ENCODE measurements around the gene RFFL.
A peak's percentile ranks its signal among the peaks of the same experiment; 100 is the strongest.

The RFFL gene

DNA sequence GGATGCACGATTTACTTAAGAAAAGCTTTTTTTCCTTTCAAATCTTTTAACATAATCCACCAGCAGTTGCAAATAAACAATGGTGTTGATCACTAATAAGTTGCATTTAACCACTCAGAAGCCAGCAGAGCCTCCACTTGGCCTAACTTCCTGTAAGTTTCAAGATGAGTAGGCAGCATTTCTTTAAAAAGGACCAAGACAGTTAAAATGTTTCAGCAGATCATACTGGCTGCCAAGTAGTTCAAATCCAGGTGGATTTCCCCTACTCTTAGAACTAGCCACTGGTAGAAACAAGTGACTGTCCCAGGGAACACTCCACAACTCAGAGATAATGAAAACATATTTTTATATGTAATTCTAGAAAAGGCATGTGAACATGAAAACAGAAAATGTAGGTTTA, 17.0 kb upstream of the RFFL start:
- DNase-seq (ENCODE audit: low read depth): no peak
- no peak overlapping the region for H3K4me3 ChIP-seq (ENCODE audit: low read length)
- no peak overlapping the region for H3K9ac ChIP-seq (ENCODE audit: low read length)
- H3K27me3 ChIP-seq (replicated peaks; ENCODE audit: control insufficient read depth, insufficient read depth, low read length): no peaks in the 10 kb centered on the region
- no peaks in the 10 kb centered on the region for H3K36me3 ChIP-seq (ENCODE audit: control insufficient read depth, insufficient read depth, low read length, severe bottlenecking)
- no peaks in the 10 kb centered on the region for H3K9me3 ChIP-seq (ENCODE audit: control insufficient read depth, low read length)
- peaks cover 12% of the 10 kb centered on the region for H3K4me1 ChIP-seq (ENCODE audit: control insufficient read depth, insufficient read depth, low read length)

DNA sequence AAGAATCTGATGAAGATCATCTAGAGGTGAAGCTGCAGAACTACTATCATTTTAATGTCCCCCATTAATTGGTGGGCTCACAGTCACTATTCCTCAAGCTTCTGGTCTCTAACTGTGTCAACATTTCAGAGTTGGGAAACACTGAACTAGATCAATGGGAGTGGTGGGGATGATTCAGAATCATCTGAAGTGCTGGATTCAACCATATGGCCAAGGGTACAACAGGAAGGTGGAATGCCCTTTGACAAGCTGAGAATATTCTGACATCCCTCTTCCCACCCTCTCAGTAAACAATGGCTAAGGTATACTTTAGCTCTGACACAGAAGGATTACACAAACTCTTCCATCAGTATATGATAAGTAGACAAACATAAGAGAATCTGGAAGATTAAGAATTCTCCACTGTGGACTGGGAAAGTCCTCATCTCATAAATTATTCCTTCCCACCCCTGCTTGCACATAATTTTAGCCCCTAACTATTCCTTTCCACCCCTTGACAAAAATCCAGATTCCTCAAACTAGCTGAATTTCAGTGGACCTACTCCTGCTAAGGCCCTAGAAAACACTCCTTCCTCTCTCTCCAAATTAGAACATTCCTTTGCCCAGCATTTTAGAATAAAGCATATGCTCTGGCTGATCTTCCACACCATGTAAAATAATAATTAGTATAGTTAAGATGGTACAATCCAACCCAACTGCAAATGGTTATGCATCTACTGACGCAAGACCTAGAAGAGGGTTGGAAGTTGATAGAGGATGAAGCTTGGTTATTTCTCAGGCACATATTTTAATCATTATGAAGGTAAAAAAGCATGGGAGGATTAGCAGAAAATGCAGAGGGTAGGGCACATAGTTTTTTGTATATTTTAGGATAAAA, 16.3 kb upstream of the RFFL start:
- Histone ChIP-seq H3K27me3 (replicated peaks; ENCODE audit: control insufficient read depth, insufficient read depth, low read length) (no peaks in the 10 kb centered on the region), H3K4me3 (ENCODE audit: low read length) (no peak overlapping the region), H3K9me3 (ENCODE audit: control insufficient read depth, low read length) (no peaks in the 10 kb centered on the region), H3K36me3 (ENCODE audit: control insufficient read depth, insufficient read depth, low read length, severe bottlenecking) (no peaks in the 10 kb centered on the region), H3K9ac (ENCODE audit: low read length) (no peak overlapping the region), H3K4me1 (ENCODE audit: control insufficient read depth, insufficient read depth, low read length) (peaks cover 12% of the 10 kb centered on the region)
- DNase-seq (ENCODE audit: low read depth): no peak

DNA sequence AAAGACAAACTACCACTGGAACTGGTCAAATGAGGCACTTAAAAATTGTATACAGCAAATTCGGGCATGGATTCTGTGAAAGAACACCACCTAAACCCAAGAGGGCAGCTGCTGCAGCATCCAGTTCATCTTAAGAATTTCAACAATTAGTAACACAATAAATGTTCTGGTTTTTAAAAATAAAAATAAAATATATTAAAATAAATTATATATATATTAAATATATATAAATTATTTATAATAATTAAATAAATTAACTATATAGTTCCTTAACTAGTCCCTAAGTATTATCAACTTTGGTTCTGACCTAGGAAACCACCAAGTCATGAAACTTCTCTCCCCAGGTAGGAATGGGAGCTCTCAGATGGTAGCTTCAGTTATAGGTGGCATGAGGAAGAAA, 13.4 kb upstream of the RFFL start:
- Histone ChIP-seq H3K9me3 (ENCODE audit: control insufficient read depth, low read length) (no peaks in the 10 kb centered on the region), H3K36me3 (ENCODE audit: control insufficient read depth, insufficient read depth, low read length, severe bottlenecking) (no peaks in the 10 kb centered on the region), H3K9ac (ENCODE audit: low read length) (no peak overlapping the region), H3K4me3 (ENCODE audit: low read length) (no peak overlapping the region), H3K4me1 (ENCODE audit: control insufficient read depth, insufficient read depth, low read length) (peaks cover 4% of the 10 kb centered on the region), H3K27me3 (replicated peaks; ENCODE audit: control insufficient read depth, insufficient read depth, low read length) (no peaks in the 10 kb centered on the region)
- no peak for DNase-seq (ENCODE audit: low read depth)

DNA sequence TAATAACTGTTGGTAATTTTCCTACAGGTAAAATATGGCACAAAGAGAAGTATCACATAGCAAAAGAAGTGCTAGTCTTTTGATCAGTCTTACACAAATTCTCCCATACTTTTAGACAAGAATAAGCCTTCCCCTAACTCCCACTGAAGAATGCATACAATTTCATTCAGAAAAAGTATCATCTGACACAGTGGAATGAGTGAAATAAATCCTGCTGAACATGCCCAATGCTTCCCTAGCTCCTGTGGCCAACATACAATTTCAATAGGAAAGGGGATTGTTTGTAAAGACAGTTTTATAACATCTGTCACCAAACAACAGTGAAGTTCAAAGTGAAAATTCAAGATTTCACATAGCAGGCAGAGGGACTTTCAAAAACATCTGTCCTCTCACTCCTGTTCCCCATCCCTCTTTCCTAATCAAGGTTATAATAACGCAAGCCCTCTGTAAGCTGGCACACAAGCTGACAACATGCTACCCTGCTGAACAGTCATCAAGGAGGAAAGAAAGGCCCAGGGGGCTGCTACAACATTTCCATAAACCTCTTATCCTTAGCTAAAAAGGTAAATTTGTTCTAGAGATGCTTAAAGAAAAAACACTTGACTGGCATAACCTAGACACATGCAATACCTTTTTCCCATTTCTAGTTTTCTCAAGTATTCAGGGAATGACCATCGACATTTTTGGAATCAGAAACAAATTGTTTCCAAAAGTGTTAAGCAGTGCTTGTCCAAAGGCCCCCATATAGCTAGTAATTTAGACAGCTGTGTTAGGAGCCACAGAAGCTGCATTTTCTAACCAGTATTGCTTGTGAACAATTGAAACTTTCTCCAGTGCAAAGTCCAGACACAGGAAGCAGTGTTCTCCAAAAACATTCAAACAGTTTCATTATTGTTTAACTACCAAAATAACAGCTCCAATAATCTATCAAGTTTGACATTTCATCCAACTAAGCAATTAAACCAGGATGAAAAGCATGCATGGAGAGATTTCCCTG, 11.5 kb upstream of the RFFL start:
- no peaks in the 10 kb centered on the region for H3K36me3 ChIP-seq (ENCODE audit: control insufficient read depth, insufficient read depth, low read length, severe bottlenecking)
- no peak overlapping the region for H3K4me3 ChIP-seq (ENCODE audit: low read length)
- no peaks in the 10 kb centered on the region for H3K27me3 ChIP-seq (replicated peaks; ENCODE audit: control insufficient read depth, insufficient read depth, low read length)
- H3K9ac ChIP-seq (ENCODE audit: low read length): no peak overlapping the region
- H3K4me1 ChIP-seq (ENCODE audit: control insufficient read depth, insufficient read depth, low read length): peaks cover 2% of the 10 kb centered on the region
- no peaks in the 10 kb centered on the region for H3K9me3 ChIP-seq (ENCODE audit: control insufficient read depth, low read length)
- no peak for DNase-seq (ENCODE audit: low read depth)

DNA sequence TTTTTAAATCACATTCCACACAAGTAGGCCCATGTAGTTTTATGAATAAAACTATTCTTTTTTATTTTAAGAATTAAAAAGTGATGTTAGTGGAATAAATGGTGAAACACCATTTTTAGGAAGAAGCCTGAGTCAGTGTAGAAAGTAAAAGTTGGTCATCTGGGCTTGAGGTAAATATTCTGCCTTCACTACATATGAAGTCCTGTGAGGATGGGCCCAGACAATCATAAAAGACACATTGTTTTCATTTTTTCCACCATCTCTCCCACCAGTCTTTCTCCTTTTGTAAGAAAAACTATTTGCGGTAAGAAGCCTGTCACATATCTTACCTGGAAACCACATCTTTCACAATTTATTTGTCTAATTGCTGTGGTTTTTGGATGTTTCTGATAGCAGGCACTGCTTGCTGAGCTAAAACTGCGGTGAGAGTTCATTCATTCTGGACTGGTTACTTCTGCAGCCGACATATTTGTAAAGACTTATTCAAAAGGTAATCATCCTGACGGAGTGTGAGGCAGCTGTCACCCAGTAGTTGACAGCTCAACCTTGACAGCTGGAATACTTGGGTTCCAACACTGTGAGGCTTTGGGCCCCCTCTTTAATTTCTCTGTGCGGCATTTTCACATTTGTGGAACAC, 10.6 kb upstream of the RFFL start:
- no peaks in the 10 kb centered on the region for H3K27me3 ChIP-seq (replicated peaks; ENCODE audit: control insufficient read depth, insufficient read depth, low read length)
- no peak overlapping the region for H3K4me3 ChIP-seq (ENCODE audit: low read length)

DNA sequence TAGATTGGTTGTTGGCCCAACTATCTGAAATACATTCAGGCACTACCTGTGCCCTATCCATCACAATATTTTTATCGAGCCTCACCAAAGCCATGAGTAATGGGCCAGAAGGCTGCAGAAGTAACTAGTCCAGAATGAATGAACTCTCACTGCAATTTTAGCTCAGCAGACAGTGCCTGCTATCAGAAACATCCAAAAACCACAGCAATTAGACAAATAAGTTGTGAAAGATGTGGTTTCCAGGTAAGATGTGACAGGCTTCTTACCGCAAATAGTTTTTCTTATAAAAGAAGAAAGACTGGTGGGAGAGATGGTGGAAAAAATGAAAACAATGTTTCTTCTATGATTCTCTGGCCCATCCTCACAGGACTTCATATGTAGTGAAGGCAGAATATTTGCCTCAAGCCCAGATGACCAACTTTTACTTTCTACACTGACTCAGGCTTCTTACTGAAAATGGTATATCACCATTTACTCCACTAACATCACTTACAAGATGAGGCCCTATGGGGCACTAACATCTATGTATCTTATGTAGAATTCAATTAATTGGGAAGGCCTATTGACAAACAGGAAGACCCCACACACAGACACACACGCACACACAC, 9.8 kb upstream of the RFFL start:
- Histone ChIP-seq H3K9ac (ENCODE audit: low read length) (no peak overlapping the region), H3K4me3 (ENCODE audit: low read length) (no peak overlapping the region), H3K9me3 (ENCODE audit: control insufficient read depth, low read length) (no peaks in the 10 kb centered on the region), H3K4me1 (ENCODE audit: control insufficient read depth, insufficient read depth, low read length) (peaks cover 14% of the 10 kb centered on the region), H3K27me3 (replicated peaks; ENCODE audit: control insufficient read depth, insufficient read depth, low read length) (no peaks in the 10 kb centered on the region), H3K36me3 (ENCODE audit: control insufficient read depth, insufficient read depth, low read length, severe bottlenecking) (no peaks in the 10 kb centered on the region)
- no peak for DNase-seq (ENCODE audit: low read depth)

More for the DNA sequence above, 10.6 kb upstream of the RFFL start:
- Histone ChIP-seq H3K9ac (ENCODE audit: low read length) (no peak overlapping the region), H3K4me1 (ENCODE audit: control insufficient read depth, insufficient read depth, low read length) (peaks cover 11% of the 10 kb centered on the region), H3K9me3 (ENCODE audit: control insufficient read depth, low read length) (no peaks in the 10 kb centered on the region), H3K36me3 (ENCODE audit: control insufficient read depth, insufficient read depth, low read length, severe bottlenecking) (no peaks in the 10 kb centered on the region)
- DNase-seq (ENCODE audit: low read depth): no peak

DNA sequence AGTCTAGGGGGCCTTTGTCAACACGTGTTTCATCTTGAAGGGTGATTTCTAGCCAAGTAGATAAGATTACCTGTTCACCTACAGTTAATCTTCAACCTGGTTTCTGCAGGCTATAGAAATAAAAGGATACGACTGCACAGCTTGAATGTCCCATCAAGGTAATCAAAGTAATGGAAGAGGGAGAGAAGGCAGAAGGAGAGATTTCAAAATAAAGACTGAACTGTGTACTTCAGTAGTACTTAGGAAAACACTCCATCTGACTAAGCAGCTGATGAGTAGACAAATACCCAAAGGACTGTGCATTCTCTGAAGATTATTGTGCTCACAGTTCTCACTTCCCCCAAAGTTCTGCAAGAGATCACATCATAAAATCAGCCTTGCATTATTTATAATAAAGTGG, 5.8 kb upstream of the RFFL start:
- Histone ChIP-seq H3K27me3 (replicated peaks; ENCODE audit: control insufficient read depth, insufficient read depth, low read length) (no peaks in the 10 kb centered on the region), H3K9ac (ENCODE audit: low read length) (no peak overlapping the region), H3K36me3 (ENCODE audit: control insufficient read depth, insufficient read depth, low read length, severe bottlenecking) (no peaks in the 10 kb centered on the region), H3K9me3 (ENCODE audit: control insufficient read depth, low read length) (no peaks in the 10 kb centered on the region), H3K4me1 (ENCODE audit: control insufficient read depth, insufficient read depth, low read length) (peaks cover 18% of the 10 kb centered on the region), H3K4me3 (ENCODE audit: low read length) (no peak overlapping the region)
- peak; percentile 51 for DNase-seq (ENCODE audit: low read depth)

DNA sequence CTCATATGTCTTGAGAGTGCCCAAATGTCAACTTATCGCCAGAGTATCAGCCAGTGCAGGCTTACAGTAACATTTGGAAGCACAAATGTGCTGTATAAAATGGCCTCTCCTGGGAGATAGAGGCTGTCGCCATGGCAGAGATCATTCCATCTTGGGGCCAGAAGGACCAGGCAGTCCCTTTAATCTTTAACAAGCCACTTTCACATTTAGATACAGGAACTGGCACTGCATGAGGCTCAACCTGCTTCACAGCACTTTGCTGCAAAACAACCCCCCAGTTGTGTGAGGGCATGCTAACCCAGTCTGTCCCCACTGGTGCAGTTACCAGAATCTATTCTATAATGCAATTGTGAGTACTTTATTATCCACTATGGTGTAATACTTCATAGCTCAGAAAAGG, 4.7 kb upstream of the RFFL start:
- Histone ChIP-seq H3K4me3 (ENCODE audit: low read length) (no peak overlapping the region), H3K9ac (ENCODE audit: low read length) (no peak overlapping the region), H3K9me3 (ENCODE audit: control insufficient read depth, low read length) (no peaks in the 10 kb centered on the region), H3K36me3 (ENCODE audit: control insufficient read depth, insufficient read depth, low read length, severe bottlenecking) (no peaks in the 10 kb centered on the region), H3K27me3 (replicated peaks; ENCODE audit: control insufficient read depth, insufficient read depth, low read length) (no peaks in the 10 kb centered on the region), H3K4me1 (ENCODE audit: control insufficient read depth, insufficient read depth, low read length) (peaks cover 27% of the 10 kb centered on the region)
- no peak for DNase-seq (ENCODE audit: low read depth)

DNA sequence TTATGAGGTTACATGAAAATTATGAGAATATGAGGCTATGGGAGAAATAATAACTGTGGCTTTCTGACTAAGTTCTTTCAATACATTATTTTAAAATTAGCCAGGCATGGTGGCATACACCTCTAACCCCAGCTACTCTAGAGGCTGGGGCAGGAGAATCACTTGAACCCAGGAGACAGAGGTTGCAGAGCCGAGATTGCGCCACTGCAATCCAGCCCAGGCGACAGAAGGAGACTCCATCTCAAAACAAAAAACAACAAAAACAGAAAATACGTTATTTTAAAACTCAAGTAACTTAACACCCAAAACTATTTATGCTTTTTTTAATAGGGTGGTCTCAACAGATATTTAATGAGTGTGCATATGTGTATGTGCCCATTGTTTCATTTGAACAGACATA, 2.4 kb upstream of the RFFL start:
- no peak for DNase-seq (ENCODE audit: low read depth)
- no peaks in the 10 kb centered on the region for H3K36me3 ChIP-seq (ENCODE audit: control insufficient read depth, insufficient read depth, low read length, severe bottlenecking)
- peaks cover 32% of the 10 kb centered on the region for H3K4me1 ChIP-seq (ENCODE audit: control insufficient read depth, insufficient read depth, low read length)
- no peaks in the 10 kb centered on the region for H3K27me3 ChIP-seq (replicated peaks; ENCODE audit: control insufficient read depth, insufficient read depth, low read length)
- no peak overlapping the region for H3K9ac ChIP-seq (ENCODE audit: low read length)
- H3K4me3 ChIP-seq (ENCODE audit: low read length): no peak overlapping the region
- H3K9me3 ChIP-seq (ENCODE audit: control insufficient read depth, low read length): no peaks in the 10 kb centered on the region

DNA sequence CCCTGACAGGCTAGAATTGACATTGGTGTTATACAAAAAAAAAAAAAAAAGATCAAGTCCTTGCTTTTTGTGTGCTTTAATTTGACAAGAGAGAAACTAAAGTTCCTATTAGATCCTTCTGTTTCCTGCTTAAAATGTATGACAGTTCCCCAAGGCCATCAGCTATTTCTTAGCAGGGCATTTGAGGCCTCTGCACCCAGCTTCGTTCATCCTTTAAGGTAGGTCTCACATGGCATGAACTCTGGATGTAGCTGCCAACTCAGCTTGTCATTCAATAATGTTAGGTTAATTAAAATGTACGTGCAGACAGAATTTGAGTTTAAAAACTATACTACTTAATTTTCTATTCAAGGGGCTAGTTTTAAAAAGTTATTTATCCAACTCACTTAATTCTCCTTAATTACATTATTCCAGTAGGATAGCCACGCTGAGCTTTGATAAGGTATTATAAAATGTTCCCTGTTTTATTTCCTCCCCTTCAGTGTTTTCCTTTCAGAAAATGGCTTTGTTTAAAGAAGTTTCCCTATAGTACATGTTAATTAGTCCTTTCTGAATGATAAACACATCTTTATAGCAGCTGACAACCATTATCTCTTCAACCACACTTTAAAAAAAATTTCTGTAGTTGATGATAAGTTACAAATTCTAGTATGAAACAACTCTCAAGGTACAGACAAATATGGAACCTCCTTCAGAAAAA, 1.2 kb upstream of the RFFL start:
- no peaks in the 10 kb centered on the region for H3K27me3 ChIP-seq (replicated peaks; ENCODE audit: control insufficient read depth, insufficient read depth, low read length)
- H3K4me3 ChIP-seq (ENCODE audit: low read length): peak overlapping the region; percentile 36
- DNase-seq (ENCODE audit: low read depth): no peak
- no peaks in the 10 kb centered on the region for H3K9me3 ChIP-seq (ENCODE audit: control insufficient read depth, low read length)
- no peaks in the 10 kb centered on the region for H3K36me3 ChIP-seq (ENCODE audit: control insufficient read depth, insufficient read depth, low read length, severe bottlenecking)
- peaks cover 27% of the 10 kb centered on the region for H3K4me1 ChIP-seq (ENCODE audit: control insufficient read depth, insufficient read depth, low read length)
- H3K9ac ChIP-seq (ENCODE audit: low read length): peak overlapping the region; percentile 77
